Measurements from ENCODE around the gene FGF2. TPM values are rescaled to one million over a fixed set of nuclear protein-coding genes. Genes with fewer than 3 reads are reported as not detected.
"Not testable (repeated sequence)": the region's sequence is repeated elsewhere in the genome, so short reads cannot be mapped to it uniquely, and the experiment has no call there.

Gene FGF2
- total and polyA plus RNA-seq, 2 experiments from 2014 or later: 3.2 to 3.4 TPM

GRCh38 chr4:122806981-122807679 is 19.5 kb upstream of the FGF2 start:
- DNase-seq (ENCODE audit: low read depth in 1 of 2, low spot score in 1 of 2): no peak
- Histone ChIP-seq H3K9me3 (ENCODE audit: low read depth) (no peaks in the 10 kb centered on the region), H3K27ac (no peak overlapping the region), H3K4me3 (no peak overlapping the region), H3K36me3 (no peaks in the 10 kb centered on the region), H3K27me3 (no peaks in the 10 kb centered on the region), H3K4me1 (ENCODE audit: low read depth) (no peaks in the 10 kb centered on the region)
- TF ChIP-seq CTCF (IDR thresholded peaks at IDR 0.05; ENCODE audit: low read depth, low read length): no peak

- Histone ChIP-seq H3K27ac (no peak overlapping the region), H3K9me3 (ENCODE audit: low read depth) (no peaks in the 10 kb centered on the region), H3K36me3 (no peaks in the 10 kb centered on the region), H3K27me3 (no peaks in the 10 kb centered on the region), H3K4me3 (no peak overlapping the region), H3K4me1 (ENCODE audit: low read depth) (no peaks in the 10 kb centered on the region)
- no peak for TF ChIP-seq CTCF (IDR thresholded peaks at IDR 0.05; ENCODE audit: low read depth, low read length)
- DNase-seq (ENCODE audit: low read depth in 1 of 2, low spot score in 1 of 2): no peak
These were observed 16.0 kb upstream of the FGF2 start for GRCh38 chr4:122810669-122811068.

- not testable (repeated sequence) for H3K27ac ChIP-seq; H3K27me3 ChIP-seq; H3K36me3 ChIP-seq; H3K4me1 ChIP-seq (ENCODE audit: low read depth); DNase-seq (ENCODE audit: low read depth in 1 of 2, low spot score in 1 of 2); H3K4me3 ChIP-seq; H3K9me3 ChIP-seq (ENCODE audit: low read depth)
These were observed 14.8 kb upstream of the FGF2 start for GRCh38 chr4:122811781-122812180.

- not testable (repeated sequence) for H3K27ac ChIP-seq; H3K9me3 ChIP-seq (ENCODE audit: low read depth); H3K36me3 ChIP-seq; H3K4me3 ChIP-seq; DNase-seq (ENCODE audit: low read depth in 1 of 2, low spot score in 1 of 2); H3K4me1 ChIP-seq (ENCODE audit: low read depth); H3K27me3 ChIP-seq
These were observed 13.8 kb upstream of the FGF2 start for GRCh38 chr4:122812823-122813222.

- no peak overlapping the region for H3K4me3 ChIP-seq
- no peaks in the 10 kb centered on the region for H3K4me1 ChIP-seq (ENCODE audit: low read depth)
- no peaks in the 10 kb centered on the region for H3K27me3 ChIP-seq
- no peak for TF ChIP-seq CTCF (IDR thresholded peaks at IDR 0.05; ENCODE audit: low read depth, low read length)
- no peaks in the 10 kb centered on the region for H3K9me3 ChIP-seq (ENCODE audit: low read depth)
- H3K36me3 ChIP-seq: no peaks in the 10 kb centered on the region
- DNase-seq (ENCODE audit: low read depth in 1 of 2, low spot score in 1 of 2): no peak
- H3K27ac ChIP-seq: no peak overlapping the region
These were observed 12.2 kb upstream of the FGF2 start for GRCh38 chr4:122814426-122814825.

- TF ChIP-seq CTCF (IDR thresholded peaks at IDR 0.05; ENCODE audit: low read depth, low read length): no peak
- no peak overlapping the region for H3K27ac ChIP-seq
- H3K9me3 ChIP-seq (ENCODE audit: low read depth): no peaks in the 10 kb centered on the region
- H3K27me3 ChIP-seq: no peaks in the 10 kb centered on the region
- no peak for DNase-seq (ENCODE audit: low read depth in 1 of 2, low spot score in 1 of 2)
- no peak overlapping the region for H3K4me3 ChIP-seq
- no peaks in the 10 kb centered on the region for H3K36me3 ChIP-seq
- no peaks in the 10 kb centered on the region for H3K4me1 ChIP-seq (ENCODE audit: low read depth)
These were observed 11.4 kb upstream of the FGF2 start for GRCh38 chr4:122815248-122815647.
